Activated T-cell treated with anti-CD3 and anti-CD28 coated beads for 24 hours (primary cell): ENCODE data around the gene TAGLN2.

Experiments used
- DNase-seq: peaks from one replicate; pipeline ENCODE4 v3.0.0-alpha.2; 2020; ENCODE audit warnings: low read depth

The TAGLN2 gene

DNA sequence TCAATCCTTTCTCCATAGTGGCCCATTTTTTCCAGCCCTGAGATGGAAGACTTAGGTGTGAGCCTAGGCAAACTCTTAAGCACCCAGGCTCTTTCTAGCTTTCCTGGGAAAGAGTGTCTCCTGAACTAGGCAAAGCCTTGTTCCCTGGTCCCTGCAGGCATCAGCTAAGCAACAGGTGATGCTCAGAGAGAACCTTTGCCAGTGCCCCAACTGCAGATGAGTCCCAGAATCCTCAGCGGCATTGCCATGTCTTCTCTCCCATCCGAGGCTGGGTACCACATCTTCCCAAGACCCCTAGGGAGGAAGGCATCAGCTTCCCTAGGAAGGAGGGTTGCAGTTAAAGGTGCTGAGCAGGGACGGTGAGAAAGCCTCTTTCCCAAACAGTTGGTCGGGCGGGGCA, 54.6 kb downstream of the TAGLN2 start:
- no peak for DNase-seq

- DNase-seq, result no peak
Measured at GRCh38 chr1:159869607-159870006, 55.7 kb downstream of the TAGLN2 start.

- no peak for DNase-seq
Measured at GRCh38 chr1:159869173-159869572, 56.1 kb downstream of the TAGLN2 start.

DNA sequence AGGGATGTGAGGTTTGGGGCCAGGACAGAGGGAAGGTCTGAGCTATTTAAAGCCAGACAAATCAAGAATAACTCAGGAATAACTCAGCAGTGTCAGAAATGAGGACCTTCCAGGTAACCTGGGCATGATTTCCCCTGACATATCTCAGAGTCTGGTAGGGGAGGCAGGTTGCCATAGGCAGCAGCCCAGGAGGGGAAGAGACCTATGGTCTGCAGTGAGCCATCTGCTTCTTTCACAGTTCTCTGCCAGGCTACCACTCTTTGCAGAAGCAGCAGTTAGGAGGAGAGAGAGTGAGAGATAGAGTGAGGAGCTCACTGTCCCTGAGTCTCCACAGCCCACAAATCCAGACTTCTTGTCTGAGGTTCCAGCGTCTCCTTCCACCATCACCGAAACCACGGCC, 56.5 kb downstream of the TAGLN2 start:
- no peak for DNase-seq
